NCI-H2171 treated with DMSO at 0.1 percent for 48 hours (cell line): ENCODE measurements around the gene ETFA.

ENCODE experiments used
- DNase-seq: peaks from one replicate; lab custom pipeline; 2025; lab: John Stamatoyannopoulos, UW

ETFA gene

GRCh38 chr15:76173317-76173834 is 137.9 kb downstream of the ETFA start:
- no peak for DNase-seq

- DNase-seq = peak; percentile 91
Observed at GRCh38 chr15:76172782-76173181, 138.5 kb downstream of the ETFA start.

DNA sequence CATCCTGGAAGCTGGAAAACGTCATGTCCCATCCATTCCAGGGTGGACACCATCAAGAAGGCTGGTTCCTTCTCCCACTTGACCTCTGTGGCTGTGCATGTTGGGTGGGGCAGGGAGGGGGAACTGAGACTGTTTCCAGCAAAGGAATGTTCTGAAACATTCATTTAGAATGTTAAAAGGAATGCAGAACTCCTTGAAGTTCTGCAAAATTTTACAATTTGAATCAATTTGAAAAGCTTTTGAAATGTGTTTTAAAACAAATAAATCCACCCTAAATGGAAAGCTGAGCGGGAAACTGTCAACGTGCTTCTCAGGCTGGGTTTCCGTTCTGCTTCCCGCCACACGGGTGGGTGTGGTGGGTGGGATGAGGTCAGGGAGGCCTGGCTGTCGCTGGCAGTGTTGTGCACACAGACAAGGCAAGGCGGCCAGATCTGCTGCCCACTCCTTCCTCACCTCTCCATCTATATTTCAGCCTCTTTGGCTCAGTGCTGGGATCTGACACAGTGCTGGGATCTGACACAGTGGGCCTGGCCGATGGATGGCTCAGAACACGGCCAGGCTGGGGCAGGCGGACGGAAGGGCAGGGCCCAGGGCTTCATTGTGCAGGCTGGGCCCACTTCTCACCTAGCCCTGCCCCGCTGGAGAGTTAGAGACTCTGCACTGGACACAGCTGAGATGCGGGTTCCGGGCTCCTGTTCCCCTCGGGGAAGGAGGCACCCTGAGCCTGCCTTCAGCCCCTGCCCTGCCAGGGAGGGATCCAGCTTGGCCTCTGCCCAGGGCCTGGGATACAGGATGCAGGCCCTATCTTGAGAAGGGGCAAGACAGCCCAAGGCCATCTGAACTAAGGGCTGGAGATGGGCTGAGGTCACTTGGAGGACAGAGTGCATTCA is 141.1 kb downstream of the ETFA start:
- no peak for DNase-seq

GRCh38 chr15:76169018-76169417 is 142.3 kb downstream of the ETFA start:
- peak; percentile 67 for DNase-seq

- peak; percentile 87 for DNase-seq
Observed at GRCh38 chr15:76168237-76168984, 142.9 kb downstream of the ETFA start.

DNA sequence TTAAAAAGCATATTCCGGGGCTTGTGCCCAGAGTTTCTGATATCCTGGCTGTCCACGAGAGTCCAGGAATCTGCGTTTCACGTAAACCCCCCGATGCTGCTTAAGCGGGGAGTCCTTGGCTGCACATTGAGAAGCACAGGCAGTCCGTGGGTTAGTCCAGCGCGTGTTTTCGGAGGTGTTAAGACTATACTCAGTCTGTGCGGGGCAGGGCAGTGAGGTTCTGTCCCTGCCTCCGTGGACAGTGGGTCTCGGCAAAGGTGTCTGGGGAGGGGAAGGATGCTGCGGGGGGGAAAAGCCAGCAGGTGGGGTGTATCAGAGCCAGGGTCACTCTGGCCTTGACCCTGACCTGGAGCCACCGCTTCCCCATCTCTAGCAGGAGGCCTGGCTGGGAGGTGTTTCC is 145.3 kb downstream of the ETFA start:
- DNase-seq = no peak
